AG09319 (cell line): ENCODE data around the gene SIL1.

ENCODE experiments used
- DNase-seq: peaks from one replicate; pipeline ENCODE4 v3.0.0-alpha.2; 2010; ENCODE audit warnings: low read depth; ENCODE audit errors: extremely low read depth
- CTCF ChIP-seq: IDR thresholded peaks from 2 replicates; pipeline ENCODE4 v1.5.1; 2011; ENCODE audit warnings: low read depth, mild to moderate bottlenecking, inconsistent platforms, low read length, moderate library complexity

The SIL1 gene

GRCh38 chr5:139186752-139187326 is 11.3 kb downstream of the SIL1 start:
- DNase-seq: peak; percentile 10
- no peak for TF ChIP-seq CTCF

GRCh38 chr5:139186261-139186660 is 11.9 kb downstream of the SIL1 start:
- DNase-seq: no peak

DNA sequence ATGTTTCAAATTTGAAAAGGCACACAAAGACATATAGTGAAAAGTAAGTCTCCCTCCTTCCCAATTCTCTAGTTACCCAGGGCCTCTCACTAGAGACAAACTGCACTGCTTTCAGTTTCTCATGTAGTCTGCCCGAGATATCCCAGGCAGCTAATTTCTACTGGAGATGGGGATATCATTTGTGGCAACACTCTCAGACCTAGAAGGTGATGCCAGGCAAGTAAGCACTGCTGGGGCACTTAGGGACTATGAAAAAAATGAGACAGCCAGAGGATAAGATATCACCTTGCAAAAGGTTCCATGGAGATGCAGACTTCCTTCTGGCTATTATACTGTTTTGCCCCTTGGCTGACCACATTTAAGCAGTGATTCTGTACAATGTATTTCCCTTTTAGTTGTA is 12.6 kb downstream of the SIL1 start:
- no peak for DNase-seq
- no peak for TF ChIP-seq CTCF

More at GRCh38 chr5:139186261-139186660, 11.9 kb downstream of the SIL1 start:
- TF ChIP-seq CTCF: no peak

GRCh38 chr5:139183502-139183901 is 14.7 kb downstream of the SIL1 start:
- DNase-seq: no peak

GRCh38 chr5:139182528-139183296 is 15.5 kb downstream of the SIL1 start:
- no peak for TF ChIP-seq CTCF
- DNase-seq: no peak

More at GRCh38 chr5:139183502-139183901, 14.7 kb downstream of the SIL1 start:
- no peak for TF ChIP-seq CTCF

DNA sequence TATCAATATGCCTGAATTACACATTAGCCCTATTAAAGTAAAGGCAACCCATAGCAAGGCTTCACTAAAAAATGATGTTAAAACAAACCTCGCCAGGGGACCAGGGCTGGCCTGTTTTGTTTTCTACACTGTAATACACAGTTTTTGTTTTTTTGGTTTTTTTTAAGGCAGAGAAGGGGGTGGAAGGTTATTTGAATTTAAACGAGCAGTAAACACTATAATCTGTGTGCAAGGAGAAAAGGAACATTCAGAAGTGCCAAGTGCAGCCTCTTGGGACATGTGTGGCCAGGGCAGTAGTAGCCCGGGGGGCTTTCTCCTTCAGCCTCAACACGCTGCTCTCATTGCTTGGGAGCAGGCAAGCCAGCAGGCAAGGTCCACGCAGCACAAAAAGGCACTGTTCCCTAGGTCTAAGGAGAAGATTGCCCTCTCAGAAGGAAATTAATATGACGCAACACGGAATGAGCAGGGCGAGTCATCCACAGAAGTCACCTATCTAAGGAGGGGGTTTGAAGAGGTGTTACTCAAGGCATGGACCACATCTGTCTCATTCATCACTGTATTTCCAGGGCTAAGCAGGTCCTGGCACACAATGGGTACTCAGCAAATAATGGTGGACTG is 16.2 kb downstream of the SIL1 start:
- TF ChIP-seq CTCF: no peak
- no peak for DNase-seq

DNA sequence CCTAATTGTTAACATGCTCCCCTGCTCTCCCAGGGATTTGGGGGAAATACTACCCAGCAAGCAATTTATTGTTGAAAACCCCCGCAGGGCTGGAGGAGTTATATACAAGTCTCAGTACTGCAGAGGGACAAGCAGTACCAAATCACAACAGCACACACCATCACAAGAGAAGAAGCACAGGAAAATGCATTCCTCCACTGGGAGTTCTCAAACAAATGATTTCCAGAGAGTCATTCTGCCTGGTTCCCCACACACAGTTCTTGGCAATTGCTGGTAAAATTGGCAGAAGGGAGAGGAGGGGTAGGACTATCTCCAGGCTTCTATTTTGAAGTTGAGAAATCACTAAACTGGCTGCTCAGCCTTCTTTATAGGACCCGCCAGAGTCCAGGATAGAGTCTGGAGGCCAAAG is 16.8 kb downstream of the SIL1 start:
- no peak for TF ChIP-seq CTCF
- peak; percentile 16 for DNase-seq
